K562 (cell line): Measurements from ENCODE around the gene DGCR6L. TPM values are rescaled to one million over a fixed set of nuclear protein-coding genes. Genes with fewer than 3 reads are reported as not detected.

ENCODE experiments used
- GABPB2 ChIP-seq: fragments of 250-450 bp; sonication (Bioruptor Pico); conservative IDR thresholded peaks from 2 replicates; pipeline ENCODE4 v1.5.1; 2021; ENCODE audit warnings: mild to moderate bottlenecking
- ZNF282 ChIP-seq: sonication (generic); formaldehyde crosslinking; IDR thresholded peaks from 2 replicates; pipeline ENCODE4 v1.8.1; 2023; ENCODE audit warnings: missing genetic modification reagents
- polyA plus RNA-seq, 8 experiments: library from polyadenylated mRNA; depleted of rRNA in 4 of 8; stranded (reverse) in 5 of 8; unstranded in 3 of 8; fragments of >200 nt; fragmentation: Nextera tagmentation in 2 of 8; fragmentation: Illumina TruSeq in 1 of 8; extraction: Ambion mirVana in 2 of 8; extraction: Trizol in 1 of 8; gene quantifications; 2 replicates each; pipeline versions ENCODE4 v1.2.1 to v1.2.3, GENCODE V29; 2011 to 2014; ENCODE audit warnings: inconsistent platforms in 1 of 8, missing spikeins in 1 of 8
- total RNA-seq, 7 experiments: library from RNA; depleted of rRNA in 6 of 7; stranded (reverse); fragments of >200 nt in 6 of 7; fragmentation: Illumina TruSeq in 2 of 7; extraction: Trizol in 2 of 7; gene quantifications; 2 replicates each; pipeline versions ENCODE4 v1.2.1 to v1.2.3, GENCODE V29; 2011 to 2021; ENCODE audit warnings: low replicate concordance in 1 of 7
- TF ChIP-seq, protein P1 (sequence below): sonication (generic); formaldehyde crosslinking; IDR thresholded peaks from 2 replicates; pipeline ENCODE4 v1.8.1; 2022; ENCODE audit warnings: missing genetic modification reagents
- TF ChIP-seq, protein P2 (sequence below): sonication (generic); formaldehyde crosslinking; IDR thresholded peaks from 2 replicates; pipeline ENCODE4 v1.8.0; 2022; ENCODE audit warnings: mild to moderate bottlenecking, low read depth, missing genetic modification reagents
- TF ChIP-seq, protein P3 (sequence below), 2 experiments: fragments of 450-650 bp; IDR thresholded peaks; 2 replicates each; pipeline ENCODE4 v1.6.1; 2016
- TF ChIP-seq, protein P4 (sequence below): sonication (generic); formaldehyde crosslinking; IDR thresholded peaks from 2 replicates; pipeline ENCODE4 v1.8.1; 2023; ENCODE audit warnings: mild to moderate bottlenecking, missing genetic modification reagents
- TF ChIP-seq, protein P5 (sequence below): sonication (generic); formaldehyde crosslinking; IDR thresholded peaks from 2 replicates; pipeline ENCODE4 v1.9.0; 2022; ENCODE audit warnings: mild to moderate bottlenecking, missing genetic modification reagents

Gene DGCR6L
- total and polyA plus RNA-seq, 9 of the 15 experiments (the other 6 are each of a cell fraction or from before 2014, with no cell fraction given): 3.6 to 151 (median 51.0) TPM

DNA sequence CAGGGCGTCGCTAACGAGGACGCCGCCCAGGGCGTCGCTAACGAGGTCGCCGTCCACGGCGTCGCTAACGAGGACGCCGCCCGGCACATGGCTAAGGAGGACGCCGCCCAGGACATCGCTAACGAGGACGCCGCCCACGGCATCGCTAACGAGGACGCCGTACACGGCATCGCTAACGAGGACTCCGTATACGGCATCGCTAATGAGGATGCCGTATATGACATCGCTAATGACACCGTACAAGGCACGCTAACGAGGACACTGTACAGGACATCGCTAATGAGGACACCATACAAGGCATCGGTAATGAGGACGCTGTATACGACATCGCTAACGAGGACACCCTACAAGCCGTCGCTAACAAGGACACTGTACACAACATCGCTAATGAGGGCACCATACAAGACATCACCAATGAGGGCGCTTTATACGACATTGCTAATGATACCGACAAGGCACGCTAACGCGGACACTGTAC lies 41.9 kb upstream of the DGCR6L start (continued):
- TF ChIP-seq GABPB2 (CRISPR knock-in tag) (0 out of 2 replicates have a peak, but pooled peaks have one; percentile 53), ZNF282 (CRISPR knock-in tag) (0 out of 2 replicates have a peak, but pooled peaks have one; percentile 38)
- TF ChIP-seq, protein P1, sequence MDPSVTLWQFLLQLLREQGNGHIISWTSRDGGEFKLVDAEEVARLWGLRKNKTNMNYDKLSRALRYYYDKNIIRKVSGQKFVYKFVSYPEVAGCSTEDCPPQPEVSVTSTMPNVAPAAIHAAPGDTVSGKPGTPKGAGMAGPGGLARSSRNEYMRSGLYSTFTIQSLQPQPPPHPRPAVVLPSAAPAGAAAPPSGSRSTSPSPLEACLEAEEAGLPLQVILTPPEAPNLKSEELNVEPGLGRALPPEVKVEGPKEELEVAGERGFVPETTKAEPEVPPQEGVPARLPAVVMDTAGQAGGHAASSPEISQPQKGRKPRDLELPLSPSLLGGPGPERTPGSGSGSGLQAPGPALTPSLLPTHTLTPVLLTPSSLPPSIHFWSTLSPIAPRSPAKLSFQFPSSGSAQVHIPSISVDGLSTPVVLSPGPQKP (CRISPR knock-in tag): peak; percentile 49; the same call in 1 of the 2 replicates
- TF ChIP-seq, protein P2, sequence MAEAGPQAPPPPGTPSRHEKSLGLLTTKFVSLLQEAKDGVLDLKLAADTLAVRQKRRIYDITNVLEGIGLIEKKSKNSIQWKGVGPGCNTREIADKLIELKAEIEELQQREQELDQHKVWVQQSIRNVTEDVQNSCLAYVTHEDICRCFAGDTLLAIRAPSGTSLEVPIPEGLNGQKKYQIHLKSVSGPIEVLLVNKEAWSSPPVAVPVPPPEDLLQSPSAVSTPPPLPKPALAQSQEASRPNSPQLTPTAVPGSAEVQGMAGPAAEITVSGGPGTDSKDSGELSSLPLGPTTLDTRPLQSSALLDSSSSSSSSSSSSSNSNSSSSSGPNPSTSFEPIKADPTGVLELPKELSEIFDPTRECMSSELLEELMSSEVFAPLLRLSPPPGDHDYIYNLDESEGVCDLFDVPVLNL (CRISPR knock-in tag): peak; percentile 33; the same call in 1 of the 2 replicates
- TF ChIP-seq, protein P3, sequence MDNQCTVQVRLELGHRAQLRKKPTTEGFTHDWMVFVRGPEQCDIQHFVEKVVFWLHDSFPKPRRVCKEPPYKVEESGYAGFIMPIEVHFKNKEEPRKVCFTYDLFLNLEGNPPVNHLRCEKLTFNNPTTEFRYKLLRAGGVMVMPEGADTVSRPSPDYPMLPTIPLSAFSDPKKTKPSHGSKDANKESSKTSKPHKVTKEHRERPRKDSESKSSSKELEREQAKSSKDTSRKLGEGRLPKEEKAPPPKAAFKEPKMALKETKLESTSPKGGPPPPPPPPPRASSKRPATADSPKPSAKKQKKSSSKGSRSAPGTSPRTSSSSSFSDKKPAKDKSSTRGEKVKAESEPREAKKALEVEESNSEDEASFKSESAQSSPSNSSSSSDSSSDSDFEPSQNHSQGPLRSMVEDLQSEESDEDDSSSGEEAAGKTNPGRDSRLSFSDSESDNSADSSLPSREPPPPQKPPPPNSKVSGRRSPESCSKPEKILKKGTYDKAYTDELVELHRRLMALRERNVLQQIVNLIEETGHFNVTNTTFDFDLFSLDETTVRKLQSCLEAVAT (IDR thresholded peaks at IDR 0.05): peak in 1 of 2 experiments; percentile 32; a peak in 1 of 4 replicates
- TF ChIP-seq, protein P4, sequence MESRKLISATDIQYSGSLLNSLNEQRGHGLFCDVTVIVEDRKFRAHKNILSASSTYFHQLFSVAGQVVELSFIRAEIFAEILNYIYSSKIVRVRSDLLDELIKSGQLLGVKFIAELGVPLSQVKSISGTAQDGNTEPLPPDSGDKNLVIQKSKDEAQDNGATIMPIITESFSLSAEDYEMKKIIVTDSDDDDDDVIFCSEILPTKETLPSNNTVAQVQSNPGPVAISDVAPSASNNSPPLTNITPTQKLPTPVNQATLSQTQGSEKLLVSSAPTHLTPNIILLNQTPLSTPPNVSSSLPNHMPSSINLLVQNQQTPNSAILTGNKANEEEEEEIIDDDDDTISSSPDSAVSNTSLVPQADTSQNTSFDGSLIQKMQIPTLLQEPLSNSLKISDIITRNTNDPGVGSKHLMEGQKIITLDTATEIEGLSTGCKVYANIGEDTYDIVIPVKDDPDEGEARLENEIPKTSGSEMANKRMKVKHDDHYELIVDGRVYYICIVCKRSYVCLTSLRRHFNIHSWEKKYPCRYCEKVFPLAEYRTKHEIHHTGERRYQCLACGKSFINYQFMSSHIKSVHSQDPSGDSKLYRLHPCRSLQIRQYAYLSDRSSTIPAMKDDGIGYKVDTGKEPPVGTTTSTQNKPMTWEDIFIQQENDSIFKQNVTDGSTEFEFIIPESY (CRISPR knock-in tag): peak; percentile 84
- TF ChIP-seq, protein P5, sequence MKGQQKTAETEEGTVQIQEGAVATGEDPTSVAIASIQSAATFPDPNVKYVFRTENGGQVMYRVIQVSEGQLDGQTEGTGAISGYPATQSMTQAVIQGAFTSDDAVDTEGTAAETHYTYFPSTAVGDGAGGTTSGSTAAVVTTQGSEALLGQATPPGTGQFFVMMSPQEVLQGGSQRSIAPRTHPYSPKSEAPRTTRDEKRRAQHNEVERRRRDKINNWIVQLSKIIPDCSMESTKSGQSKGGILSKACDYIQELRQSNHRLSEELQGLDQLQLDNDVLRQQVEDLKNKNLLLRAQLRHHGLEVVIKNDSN: 0 out of 2 replicates have a peak, but pooled peaks have one; percentile 7
